Neural progenitor cell (in vitro differentiated cells): ENCODE data around the gene TSEN15.

Experiments
- CTCF ChIP-seq: fragments of 200-600 bp; sonication (generic); IDR thresholded peaks from 2 replicates; pipeline ENCODE4 v1.5.1; 2017; ENCODE audit warnings: antibody characterized with exemption, mild to moderate bottlenecking
- EZH2 ChIP-seq: fragments of 200-600 bp; sonication (generic); IDR thresholded peaks from 2 replicates; pipeline ENCODE4 v1.6.1; 2017; ENCODE audit warnings: antibody characterized with exemption, mild to moderate bottlenecking, moderate library complexity
- EZH2phosphoT487 ChIP-seq: fragments of 200-600 bp; sonication (generic); IDR thresholded peaks from 2 replicates; pipeline ENCODE4 v1.6.1; 2017; ENCODE audit warnings: antibody characterized with exemption

- TF ChIP-seq CTCF: no peak
- TF ChIP-seq EZH2phosphoT487: no peak
- no peak for TF ChIP-seq EZH2
These were observed 60.8 kb downstream of the TSEN15 start for GRCh38 chr1:184112176-184112948.
